Natural killer cell (primary cell): ENCODE measurements around the gene FADS2. TPM values are rescaled to one million over a fixed set of nuclear protein-coding genes. Genes with fewer than 3 reads are reported as not detected.
A peak's percentile ranks its signal among the peaks of the same experiment; 100 is the strongest.

ENCODE experiments used
- ATAC-seq, 3 donors: fragments of 150-1000 bp in 2 of 3; fragments of 200-7000 bp in 1 of 3; cut with Tn5 transposase; 1 replicate in 1 of 3; 2 replicates in 2 of 3; pipeline ENCODE4 v1.10.0; 2021; ENCODE audit warnings: mild to moderate bottlenecking in 2 of 3, moderate library complexity in 2 of 3
- DNase-seq, 2 donors: peaks; one replicate each; pipeline versions ENCODE4 v3.0.0 to v3.0.0-alpha.2; 2013 to 2021; ENCODE audit warnings: mixed read lengths in 1 of 2
- H3K27ac ChIP-seq: one replicate; pipeline ENCODE4 v1.5.1; 2013; ENCODE audit warnings: mild to moderate bottlenecking, low read length
- H3K27me3 ChIP-seq: one replicate; pipeline ENCODE4 v1.6.1; 2013; ENCODE audit warnings: low read length; ENCODE audit not compliant: control insufficient read depth, insufficient read depth
- H3K36me3 ChIP-seq: one replicate; pipeline ENCODE4 v1.6.1; 2013; ENCODE audit warnings: low read length; ENCODE audit not compliant: control insufficient read depth, insufficient read depth
- H3K4me1 ChIP-seq: one replicate; pipeline ENCODE4 v1.6.1; 2013; ENCODE audit warnings: low read length; ENCODE audit not compliant: control insufficient read depth, insufficient read depth
- H3K4me3 ChIP-seq: one replicate; pipeline ENCODE4 v1.5.1; 2013; ENCODE audit warnings: low read length
- H3K9me3 ChIP-seq: one replicate; pipeline ENCODE4 v1.6.1; 2013; ENCODE audit warnings: low read length; ENCODE audit not compliant: control insufficient read depth, insufficient read depth
- H3K27ac Mint-ChIP-seq, 2 donors: one replicate each; pipeline ENCODE4 v1.8.0; 2022; ENCODE audit warnings: mild to moderate bottlenecking in 2 of 2, mixed read lengths in 2 of 2, moderate library complexity in 1 of 2
- H3K27me3 Mint-ChIP-seq, 2 donors: one replicate each; pipeline ENCODE4 v1.8.0; 2022; ENCODE audit warnings: low read depth in 2 of 2, mixed read lengths in 2 of 2
- H3K36me3 Mint-ChIP-seq: one replicate; pipeline ENCODE4 v1.8.0; 2022; ENCODE audit warnings: mixed read lengths
- H3K4me1 Mint-ChIP-seq, 2 donors: one replicate each; pipeline ENCODE4 v1.8.0; 2022; ENCODE audit warnings: mixed read lengths in 2 of 2
- H3K4me3 Mint-ChIP-seq: one replicate; pipeline ENCODE4 v1.8.0; 2022; ENCODE audit warnings: mild to moderate bottlenecking, moderate library complexity, mixed read lengths
- H3K9me3 Mint-ChIP-seq, 2 donors: one replicate each; pipeline ENCODE4 v1.8.0; 2022; ENCODE audit warnings: mixed read lengths in 2 of 2
- CTCF ChIP-seq: fragments of 200-600 bp; IDR thresholded peaks from one replicate; pipeline ENCODE4 v1.8.0; 2022; ENCODE audit warnings: antibody characterized with exemption
- WGBS: methylation state at CpG from one replicate; pipeline ENCODE4 v1.1.7; 2013; ENCODE audit warnings: missing lambda C conversion rate; ENCODE audit not compliant: insufficient coverage; 5-methylcytosine and 5-hydroxymethylcytosine counted together
- intact Hi-C: fragments of 100-400 bp; cut with micrococcal nuclease; formaldehyde crosslinking; loops from one replicate; pipeline ENCODE4 v1.14.2; 2022
- total RNA-seq, 4 donors: library from RNA; stranded (reverse); fragments of 120-200 nt in 1 of 4; gene quantifications; one replicate each; pipeline versions ENCODE4 v1.2.3 to v1.2.4, GENCODE V29; 2013 to 2022

The FADS2 gene
- total RNA-seq = 10 to 100 TPM; 30.4 to 52.7 (median 34.4) TPM
- total RNA-seq (2013) = 6.8 TPM

DNA sequence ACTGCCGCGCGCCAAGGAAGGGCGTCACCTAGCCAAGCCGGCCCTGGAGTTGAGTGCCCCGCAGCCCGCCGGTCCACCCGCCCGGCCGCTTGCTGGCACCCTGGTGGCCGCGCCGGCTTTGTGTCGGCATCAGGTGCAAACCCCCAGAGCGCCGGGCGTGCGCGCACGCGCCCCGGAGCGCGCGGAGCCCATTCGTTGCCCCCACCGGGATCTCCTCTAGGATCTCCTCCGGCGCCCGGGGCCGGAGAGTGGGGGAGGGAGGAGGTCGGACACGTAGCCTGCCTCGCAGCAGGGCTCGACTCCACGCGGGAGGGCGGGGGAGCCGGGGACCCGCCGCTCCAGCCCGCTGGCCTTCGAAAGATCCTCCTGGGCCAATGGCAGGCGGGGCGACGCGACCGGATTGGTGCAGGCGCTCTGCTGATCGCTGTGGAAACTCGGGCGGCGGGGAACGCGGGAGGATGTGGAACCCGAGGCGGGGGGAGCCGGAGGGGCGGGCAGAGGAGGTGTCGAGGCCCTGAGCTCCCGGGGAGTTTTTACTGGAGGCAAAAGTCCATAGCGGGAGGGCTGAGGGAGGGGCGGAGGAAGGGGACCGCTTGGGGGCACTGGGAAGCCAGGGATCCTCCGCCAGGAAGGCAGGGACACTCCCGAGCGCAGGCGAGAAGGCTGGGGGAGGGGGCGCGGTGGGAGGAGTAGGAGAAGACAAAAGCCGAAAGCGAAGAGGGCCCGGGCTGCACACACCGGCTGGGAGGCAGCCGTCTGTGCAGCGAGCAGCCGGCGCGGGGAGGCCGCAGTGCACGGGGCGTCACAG lies at the start of gene FADS2:
TSS of gene FADS2 (plus strand) at position 730 of the 808 bp plus-strand sequence. CDS start 91 bp downstream, outside the sequence.
- Mint-ChIP-seq H3K4me1 (peaks cover 32 to 58% of the 10 kb centered on the region in 2 donors), H3K9me3 (no peaks in the 10 kb centered on the region), H3K27me3 (no peaks in the 10 kb centered on the region), H3K4me3 (peak within 1 kb of the TSS; percentile 92), H3K27ac (peak within 1 kb of the TSS; percentile 88 to 97), H3K36me3 (no peaks in the 10 kb centered on the region)
- H3K36me3 ChIP-seq = no peaks in the 10 kb centered on the region
- no peaks in the 10 kb centered on the region for H3K27me3 ChIP-seq
- TF ChIP-seq CTCF = no peak
- intact Hi-C loops = loop anchor here (5.0 kb wide), 1 partner anchor 35 kb away; the partner anchor contains the start of genes FEN1 and TMEM258
- ATAC-seq (peak; percentile 79 to 83 (median 83)), DNase-seq (peak; percentile 69 to 77)
- H3K9me3 ChIP-seq = no peaks in the 10 kb centered on the region
- H3K4me3 ChIP-seq = peak within 1 kb of the TSS; percentile 62
- peaks cover 32% of the 10 kb centered on the region for H3K4me1 ChIP-seq
- WGBS = under 1% methylated on average over 83 of the region's 83 CpGs
- peak within 1 kb of the TSS; percentile 44 for H3K27ac ChIP-seq

DNA sequence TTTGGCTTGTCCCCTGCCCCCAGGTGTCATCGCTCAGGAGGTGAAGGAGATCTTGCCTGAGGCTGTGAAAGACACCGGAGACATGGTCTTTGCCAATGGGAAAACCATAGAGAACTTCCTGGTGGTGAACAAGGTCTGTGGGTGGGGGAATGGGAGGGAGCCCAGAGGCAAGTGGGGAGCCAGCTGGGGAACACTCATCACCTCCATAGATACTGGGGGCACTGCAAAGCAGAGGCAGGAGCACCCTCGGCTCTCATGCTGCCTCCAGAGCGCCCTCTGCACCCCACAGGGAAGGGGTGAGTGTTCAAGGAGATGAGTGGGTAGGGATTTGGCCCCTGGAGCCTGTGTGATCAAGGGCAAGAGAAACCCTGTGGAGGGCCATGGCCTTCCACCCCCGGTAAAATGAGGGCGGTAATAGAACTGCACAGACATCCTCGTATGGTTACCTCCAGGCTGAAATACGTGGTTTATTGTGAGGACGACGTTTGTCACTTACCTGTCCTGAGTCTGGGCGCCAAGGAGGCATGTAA lies 49.7 kb upstream of the FADS2 start:
- Mint-ChIP-seq H3K27ac (no peak overlapping the region), H3K9me3 (no peaks in the 10 kb centered on the region), H3K4me1 (peaks cover 13 to 28% of the 10 kb centered on the region in 2 donors), H3K27me3 (no peaks in the 10 kb centered on the region), H3K4me3 (peak overlapping the region; percentile 17), H3K36me3 (no peaks in the 10 kb centered on the region)
- Histone ChIP-seq H3K4me3 (no peak overlapping the region), H3K27me3 (no peaks in the 10 kb centered on the region), H3K27ac (no peak overlapping the region), H3K9me3 (no peaks in the 10 kb centered on the region), H3K36me3 (no peaks in the 10 kb centered on the region), H3K4me1 (peaks cover 33% of the 10 kb centered on the region)
- TF ChIP-seq CTCF = no peak
- WGBS = 88% methylated on average over 11 of the region's 11 CpGs
- ATAC-seq (no peak), DNase-seq (no peak)
- intact Hi-C loops = no loop called here

DNA sequence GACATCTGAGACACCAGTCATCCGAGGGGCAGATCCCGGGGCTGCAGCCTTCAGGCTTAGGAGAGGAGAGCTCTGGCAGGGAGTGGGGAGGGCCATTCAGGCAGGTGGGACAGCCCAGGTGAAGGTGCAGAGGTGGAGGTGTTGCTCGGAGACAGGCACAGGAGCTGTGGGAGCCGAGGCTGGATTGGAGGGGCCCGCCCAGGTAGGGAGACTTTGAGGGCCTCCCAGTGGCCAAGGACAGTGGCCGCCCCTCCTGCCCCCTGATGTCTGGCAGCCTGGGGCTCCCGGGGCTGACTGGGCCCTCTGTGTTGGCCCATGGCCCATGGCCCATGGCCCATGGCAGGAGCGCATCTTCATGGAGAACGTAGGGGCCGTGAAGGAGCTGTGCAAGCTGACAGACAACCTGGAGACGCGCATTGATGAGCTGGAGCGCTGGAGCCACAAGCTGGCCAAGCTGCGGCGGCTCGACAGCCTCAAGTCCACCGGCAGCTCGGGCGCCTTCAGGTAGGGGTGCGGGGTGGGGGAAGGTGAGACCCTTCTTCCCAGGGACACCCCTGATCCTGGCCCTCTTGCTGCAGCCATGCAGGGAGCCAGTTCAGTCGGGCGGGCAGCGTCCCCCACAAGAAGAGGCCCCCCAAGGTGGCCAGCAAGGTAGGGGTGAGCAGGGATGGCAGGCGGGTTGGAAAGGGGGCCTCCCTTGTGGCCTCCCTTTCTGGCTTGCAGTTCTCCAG lies 49.0 kb upstream of the FADS2 start:
- Histone ChIP-seq H3K27ac (no peak overlapping the region), H3K27me3 (no peaks in the 10 kb centered on the region), H3K9me3 (no peaks in the 10 kb centered on the region), H3K4me3 (no peak overlapping the region), H3K4me1 (peaks cover 33% of the 10 kb centered on the region), H3K36me3 (no peaks in the 10 kb centered on the region)
- H3K4me1 Mint-ChIP-seq = peaks cover 13 to 28% of the 10 kb centered on the region in 2 donors
- 96% methylated on average over 24 of the region's 24 CpGs for WGBS
- H3K27me3 Mint-ChIP-seq = no peaks in the 10 kb centered on the region
- ATAC-seq (no peak), DNase-seq (no peak)
- no peaks in the 10 kb centered on the region for H3K9me3 Mint-ChIP-seq
- H3K4me3 Mint-ChIP-seq = no peak overlapping the region
- no peak for TF ChIP-seq CTCF
- intact Hi-C loops = no loop called here
- H3K36me3 Mint-ChIP-seq = no peaks in the 10 kb centered on the region
- no peak overlapping the region for H3K27ac Mint-ChIP-seq
